CD4-positive, alpha-beta memory T cell (primary cell): Measurements from ENCODE around the gene PMEPA1. TPM values are rescaled to one million over a fixed set of nuclear protein-coding genes. Genes with fewer than 3 reads are reported as not detected.

Source experiments
- CTCF ChIA-PET: fragments of 350-600 bp; sonication (Branson Sonifier 250); formaldehyde crosslinking; loops from one replicate; lab custom pipeline; 2021; ENCODE audit warnings: inconsistent platforms; ENCODE audit not compliant: partially characterized antibody; lab: Charles Lee
- POLR2A ChIA-PET: fragments of 350-600 bp; sonication (Branson Sonifier 250); formaldehyde crosslinking; loops from one replicate; lab custom pipeline; 2021; ENCODE audit not compliant: partially characterized antibody; lab: Charles Lee
- DNase-seq, 5 donors: peaks; one replicate each; pipeline versions ENCODE4 v3.0.0 to v3.0.0-alpha.2; 2020 to 2022; ENCODE audit warnings: mixed read lengths in 1 of 5
- H3K27ac ChIP-seq: one replicate; pipeline ENCODE4 v1.7.0; 2013; ENCODE audit warnings: low read depth, low read length
- H3K27me3 ChIP-seq: 2 replicates; pipeline ENCODE4 v1.7.0; 2013; ENCODE audit warnings: mild to moderate bottlenecking, low read length, moderate library complexity; ENCODE audit not compliant: insufficient read depth
- H3K36me3 ChIP-seq: 2 replicates; pipeline ENCODE4 v1.7.0; 2013; ENCODE audit warnings: mild to moderate bottlenecking, low read length, moderate library complexity; ENCODE audit not compliant: insufficient read depth
- H3K4me1 ChIP-seq: 2 replicates; pipeline ENCODE4 v1.7.0; 2013; ENCODE audit warnings: mild to moderate bottlenecking, low read length, moderate library complexity; ENCODE audit not compliant: insufficient read depth
- H3K4me3 ChIP-seq, 2 donors: one replicate each; pipeline ENCODE4 v1.7.0; 2013; ENCODE audit warnings: low read length in 2 of 2, mild to moderate bottlenecking in 1 of 2
- H3K9me3 ChIP-seq, 2 donors: one replicate each; pipeline ENCODE4 v1.7.0; 2013; ENCODE audit warnings: low read length in 2 of 2, control low read depth in 1 of 2; ENCODE audit not compliant: control insufficient read depth in 1 of 2
- H3K27ac Mint-ChIP-seq, 7 donors: one replicate each; pipeline ENCODE4 v1.8.0; 2020 to 2021; ENCODE audit warnings: mixed read lengths in 7 of 7, mild to moderate bottlenecking in 6 of 7, inconsistent platforms in 3 of 7, moderate library complexity in 3 of 7
- H3K27me3 Mint-ChIP-seq, 2 donors: one replicate each; pipeline ENCODE4 v1.8.0; 2020 to 2021; ENCODE audit warnings: mixed read lengths in 2 of 2
- H3K36me3 Mint-ChIP-seq, 2 donors: one replicate each; pipeline ENCODE4 v1.8.0; 2020 to 2021; ENCODE audit warnings: mixed read lengths in 2 of 2, inconsistent platforms in 1 of 2, mild to moderate bottlenecking in 1 of 2
- H3K4me1 Mint-ChIP-seq, 4 donors: one replicate each; pipeline ENCODE4 v1.8.0; 2020 to 2021; ENCODE audit warnings: mixed read lengths in 4 of 4, mild to moderate bottlenecking in 1 of 4
- H3K4me3 Mint-ChIP-seq, 8 donors: one replicate each; pipeline ENCODE4 v1.8.0; 2020 to 2021; ENCODE audit warnings: mixed read lengths in 8 of 8, mild to moderate bottlenecking in 7 of 8, moderate library complexity in 6 of 8, inconsistent platforms in 3 of 8
- H3K9me3 Mint-ChIP-seq, 8 donors: one replicate each; pipeline ENCODE4 v1.8.0; 2020 to 2021; ENCODE audit warnings: mixed read lengths in 8 of 8, mild to moderate bottlenecking in 5 of 8, inconsistent platforms in 3 of 8, moderate library complexity in 1 of 8
- intact Hi-C: fragments of 100-400 bp; cut with micrococcal nuclease; formaldehyde crosslinking; loops from one replicate; pipeline ENCODE4 v1.15.1; 2023
- polyA plus RNA-seq, 2 donors: library from polyadenylated mRNA; unstranded; fragments of 300-500 nt; fragmentation: Illumina TruSeq; gene quantifications; one replicate each; pipeline ENCODE4 v1.2.3, GENCODE V29; 2021
- total RNA-seq, 2 experiments: library from RNA; stranded (reverse); gene quantifications; one replicate each; pipeline ENCODE4 v1.2.3, GENCODE V29; 2021

The PMEPA1 gene
- total and polyA plus RNA-seq, 4 experiments from 2014 or later, result 1.2 to 8.9 (median 5.5) TPM

GRCh38 chr20:57679113-57679512, 30.7 kb downstream of the PMEPA1 start:
- Mint-ChIP-seq H3K9me3 (no peaks in the 10 kb centered on the region), H3K27me3 (peaks cover 2 to 4% of the 10 kb centered on the region in 2 donors), H3K36me3 (no peaks in the 10 kb centered on the region), H3K27ac (no peak overlapping the region), H3K4me1 (peaks cover 7 to 18% (median 15%) of the 10 kb centered on the region in 4 donors), H3K4me3 (no peak overlapping the region)
- Histone ChIP-seq H3K27ac (no peak overlapping the region), H3K4me3 (no peak overlapping the region), H3K9me3 (no peaks in the 10 kb centered on the region), H3K4me1 (no peaks in the 10 kb centered on the region), H3K27me3 (no peaks in the 10 kb centered on the region), H3K36me3 (no peaks in the 10 kb centered on the region)
- ChIA-PET CTCF (no interaction called here), POLR2A (no interaction called here)
- DNase-seq, result no peak
- intact Hi-C loops, result no loop called here

GRCh38 chr20:57678340-57678739, 31.5 kb downstream of the PMEPA1 start:
- H3K4me3 ChIP-seq, result no peak overlapping the region
- intact Hi-C loops, result no loop called here
- no peak overlapping the region for H3K4me3 Mint-ChIP-seq
- no peaks in the 10 kb centered on the region for H3K9me3 ChIP-seq
- H3K27ac Mint-ChIP-seq, result no peak overlapping the region
- no peak for DNase-seq
- H3K27me3 Mint-ChIP-seq, result peaks cover 2 to 4% of the 10 kb centered on the region in 2 donors
- no peak overlapping the region for H3K27ac ChIP-seq
- no peaks in the 10 kb centered on the region for H3K9me3 Mint-ChIP-seq
- POLR2A ChIA-PET, result no interaction called here
- H3K36me3 Mint-ChIP-seq, result no peaks in the 10 kb centered on the region
- peaks cover 7 to 18% (median 15%) of the 10 kb centered on the region in 4 donors for H3K4me1 Mint-ChIP-seq
- CTCF ChIA-PET, result no interaction called here
- H3K4me1 ChIP-seq, result no peaks in the 10 kb centered on the region
- no peaks in the 10 kb centered on the region for H3K27me3 ChIP-seq
- H3K36me3 ChIP-seq, result no peaks in the 10 kb centered on the region

GRCh38 chr20:57677584-57677982, 32.2 kb downstream of the PMEPA1 start:
- no peaks in the 10 kb centered on the region for H3K9me3 ChIP-seq
- H3K9me3 Mint-ChIP-seq, result no peaks in the 10 kb centered on the region
- intact Hi-C loops, result no loop called here
- H3K27ac Mint-ChIP-seq, result no peak overlapping the region
- no peaks in the 10 kb centered on the region for H3K36me3 Mint-ChIP-seq
- H3K4me1 ChIP-seq, result no peaks in the 10 kb centered on the region
- no peak overlapping the region for H3K4me3 ChIP-seq
- peaks cover 2 to 4% of the 10 kb centered on the region in 2 donors for H3K27me3 Mint-ChIP-seq
- H3K36me3 ChIP-seq, result no peaks in the 10 kb centered on the region
- CTCF ChIA-PET, result no interaction called here
- POLR2A ChIA-PET, result no interaction called here
- no peak overlapping the region for H3K4me3 Mint-ChIP-seq
- H3K27ac ChIP-seq, result no peak overlapping the region
- H3K4me1 Mint-ChIP-seq, result peaks cover 7 to 18% (median 15%) of the 10 kb centered on the region in 4 donors
- no peaks in the 10 kb centered on the region for H3K27me3 ChIP-seq
- DNase-seq, result no peak

GRCh38 chr20:57676589-57677583, 32.9 kb downstream of the PMEPA1 start:
- Mint-ChIP-seq H3K4me1 (peaks cover 7 to 15% (median 13%) of the 10 kb centered on the region in 4 donors), H3K36me3 (no peaks in the 10 kb centered on the region), H3K27ac (peak overlapping the region in 1 of 7 donors; percentile 69), H3K4me3 (peak overlapping the region in 1 of 8 donors; percentile 13), H3K27me3 (peaks cover 2 to 4% of the 10 kb centered on the region in 2 donors), H3K9me3 (no peaks in the 10 kb centered on the region)
- Histone ChIP-seq H3K4me1 (no peaks in the 10 kb centered on the region), H3K9me3 (no peaks in the 10 kb centered on the region), H3K27ac (no peak overlapping the region), H3K27me3 (no peaks in the 10 kb centered on the region), H3K36me3 (no peaks in the 10 kb centered on the region), H3K4me3 (no peak overlapping the region)
- intact Hi-C loops, result no loop called here
- ChIA-PET CTCF (no interaction called here), POLR2A (no interaction called here)
- DNase-seq, result no peak

- intact Hi-C loops, result no loop called here
- no peaks in the 10 kb centered on the region for H3K9me3 ChIP-seq
- no peak for DNase-seq
- ChIA-PET CTCF (interaction anchor here (0.9 kb wide), 1 partner anchor 21 kb away, joined by 3 read pairs; no protein-coding TSS in a partner anchor), POLR2A (no interaction called here)
- H3K36me3 ChIP-seq, result no peaks in the 10 kb centered on the region
- Mint-ChIP-seq H3K9me3 (no peaks in the 10 kb centered on the region), H3K27me3 (peaks cover 0 to 4% of the 10 kb centered on the region in 2 donors), H3K27ac (no peak overlapping the region), H3K4me3 (no peak overlapping the region), H3K4me1 (peaks cover 3 to 5% (median 4%) of the 10 kb centered on the region in 4 donors), H3K36me3 (no peaks in the 10 kb centered on the region)
- H3K4me3 ChIP-seq, result no peak overlapping the region
- H3K27me3 ChIP-seq, result no peaks in the 10 kb centered on the region
- H3K27ac ChIP-seq, result no peak overlapping the region
- H3K4me1 ChIP-seq, result no peaks in the 10 kb centered on the region
Observed at GRCh38 chr20:57675773-57676172, 34.0 kb downstream of the PMEPA1 start.

- intact Hi-C loops, result no loop called here
- Histone ChIP-seq H3K36me3 (no peaks in the 10 kb centered on the region), H3K4me1 (no peaks in the 10 kb centered on the region), H3K4me3 (no peak overlapping the region), H3K9me3 (no peaks in the 10 kb centered on the region), H3K27ac (no peak overlapping the region), H3K27me3 (no peaks in the 10 kb centered on the region)
- CTCF ChIA-PET, result no interaction called here
- H3K9me3 Mint-ChIP-seq, result no peaks in the 10 kb centered on the region
- DNase-seq, result no peak
- no peaks in the 10 kb centered on the region for H3K27me3 Mint-ChIP-seq
- H3K4me1 Mint-ChIP-seq, result peaks cover 0 to 2% (median 0%) of the 10 kb centered on the region in 4 donors
- no peak overlapping the region for H3K27ac Mint-ChIP-seq
- POLR2A ChIA-PET, result no interaction called here
- no peaks in the 10 kb centered on the region for H3K36me3 Mint-ChIP-seq
- no peak overlapping the region for H3K4me3 Mint-ChIP-seq
Observed at GRCh38 chr20:57672953-57673575, 36.8 kb downstream of the PMEPA1 start.

- no peak overlapping the region for H3K4me3 ChIP-seq
- no peaks in the 10 kb centered on the region for H3K4me1 ChIP-seq
- intact Hi-C loops, result no loop called here
- no peaks in the 10 kb centered on the region for H3K4me1 Mint-ChIP-seq
- ChIA-PET POLR2A (no interaction called here), CTCF (no interaction called here)
- DNase-seq, result no peak
- H3K27me3 ChIP-seq, result no peaks in the 10 kb centered on the region
- H3K9me3 ChIP-seq, result no peaks in the 10 kb centered on the region
- H3K36me3 ChIP-seq, result no peaks in the 10 kb centered on the region
- no peaks in the 10 kb centered on the region for H3K36me3 Mint-ChIP-seq
- H3K9me3 Mint-ChIP-seq, result no peaks in the 10 kb centered on the region
- H3K27me3 Mint-ChIP-seq, result no peaks in the 10 kb centered on the region
- H3K4me3 Mint-ChIP-seq, result no peak overlapping the region
- no peak overlapping the region for H3K27ac ChIP-seq
- no peak overlapping the region for H3K27ac Mint-ChIP-seq
Observed at GRCh38 chr20:57672164-57672563, 37.7 kb downstream of the PMEPA1 start.
